Measurements from ENCODE around the gene ARF1.
A peak's percentile ranks its signal among the peaks of the same experiment; 100 is the strongest.

The ARF1 gene

DNA sequence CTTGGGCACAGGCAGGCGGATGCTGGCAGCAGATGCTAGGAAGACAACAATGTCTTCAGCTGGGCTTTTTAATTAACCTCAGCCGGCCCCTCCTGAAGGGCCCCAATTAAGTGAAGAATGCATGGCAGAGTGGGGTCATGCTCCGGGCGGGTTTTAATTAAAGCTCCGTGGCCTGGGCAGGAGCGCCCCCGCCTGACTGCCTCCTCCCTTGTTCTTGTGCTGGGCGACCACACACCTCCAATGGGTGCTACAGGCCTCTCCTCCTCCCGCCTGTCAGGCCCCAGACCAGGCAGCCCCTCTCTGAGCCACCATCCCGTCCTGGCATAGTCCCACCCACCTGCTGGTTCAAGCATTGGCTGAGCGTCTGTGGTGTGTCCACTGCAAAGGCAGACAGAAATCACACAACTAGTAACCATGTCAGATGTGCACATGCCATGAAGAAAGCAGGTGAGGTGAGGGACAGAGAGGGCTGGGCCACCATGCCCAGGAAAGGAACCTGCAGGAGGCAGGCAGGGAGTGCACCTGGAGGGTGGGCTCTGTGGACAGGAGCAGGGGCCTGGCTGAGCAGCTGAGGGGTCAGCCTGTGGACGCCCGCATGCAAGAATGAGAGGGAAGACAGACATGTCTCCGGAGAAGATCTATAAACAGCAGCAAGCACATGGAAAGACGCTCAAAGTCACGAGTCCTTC, 8.5 kb upstream of the ARF1 start:
- ATAC-seq = no peak
- Mint-ChIP-seq H3K27ac (no peak overlapping the region), H3K4me1 (peaks cover 16% of the 10 kb centered on the region), H3K27me3 (no peaks in the 10 kb centered on the region), H3K4me3 (no peak overlapping the region), H3K9me3 (no peaks in the 10 kb centered on the region)
- no peak for DNase-seq

DNA sequence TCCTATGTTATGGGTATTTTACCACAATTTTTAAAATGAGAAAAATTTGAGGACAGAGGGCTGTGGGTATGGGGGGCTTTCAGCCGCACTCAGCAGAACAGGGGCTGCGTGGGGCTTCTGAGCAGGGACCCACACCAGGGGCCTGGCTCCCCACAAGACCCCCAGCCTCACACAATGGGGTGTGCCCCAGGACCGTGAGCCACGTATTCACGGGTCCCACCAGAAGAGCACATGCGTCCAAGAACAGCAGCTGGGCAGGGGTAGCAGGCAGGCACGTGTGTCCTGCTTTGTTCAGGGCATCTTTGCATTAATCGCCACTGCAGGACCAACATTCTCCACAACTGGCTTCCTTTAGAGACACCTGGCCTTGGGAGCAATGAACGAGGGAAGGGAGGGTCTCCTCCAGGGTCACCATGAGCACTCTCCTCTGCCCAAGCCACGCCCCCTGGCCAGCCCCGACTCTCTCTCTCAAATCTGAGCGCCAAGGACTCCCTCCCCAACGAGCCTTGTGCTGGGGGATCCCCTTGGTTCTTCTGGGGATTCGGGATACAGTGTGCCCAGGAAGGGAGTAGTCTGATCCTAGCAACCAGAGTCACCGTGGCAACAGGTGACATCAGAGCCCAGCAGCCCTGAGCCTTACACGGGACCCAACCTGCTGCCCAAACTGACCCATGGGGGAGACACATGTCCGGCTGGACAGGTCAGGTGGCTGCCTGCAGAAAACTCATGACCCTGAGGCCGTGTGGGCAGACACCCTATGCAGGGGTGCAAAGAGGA, 7.4 kb upstream of the ARF1 start:
- ATAC-seq = no peak
- Mint-ChIP-seq H3K27me3 (no peaks in the 10 kb centered on the region), H3K27ac (no peak overlapping the region), H3K4me3 (no peak overlapping the region), H3K9me3 (no peaks in the 10 kb centered on the region), H3K4me1 (peaks cover 27% of the 10 kb centered on the region)
- DNase-seq = no peak

DNA sequence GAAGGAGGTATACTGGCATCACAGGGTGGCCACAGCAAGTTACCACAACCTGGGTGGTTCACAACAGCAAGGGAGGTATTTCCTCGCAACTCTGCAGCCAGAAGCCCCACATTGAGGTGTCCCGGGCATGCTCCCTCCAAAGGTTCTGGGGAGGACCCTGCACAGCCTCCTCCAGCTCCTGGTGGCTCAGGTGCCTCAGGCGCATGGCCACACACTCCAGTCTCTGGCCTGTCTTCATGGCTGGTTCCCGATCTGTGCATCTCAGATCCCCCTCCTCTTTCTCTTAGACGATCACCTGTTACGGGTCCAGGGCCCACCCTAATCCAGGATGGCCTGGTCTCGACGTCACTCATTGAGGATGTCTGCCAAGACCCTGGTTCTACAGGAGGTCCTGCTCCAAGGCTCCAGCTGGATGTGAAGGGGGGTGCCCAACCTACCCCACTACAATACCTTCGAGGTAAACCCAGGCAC, 6.7 kb upstream of the ARF1 start:
- DNase-seq (no peak), ATAC-seq (no peak)
- no peaks in the 10 kb centered on the region for H3K9me3 Mint-ChIP-seq
- H3K27ac Mint-ChIP-seq = no peak overlapping the region
- H3K27me3 Mint-ChIP-seq = no peaks in the 10 kb centered on the region
- peaks cover 30% of the 10 kb centered on the region for H3K4me1 Mint-ChIP-seq
- H3K4me3 Mint-ChIP-seq = no peak overlapping the region

DNA sequence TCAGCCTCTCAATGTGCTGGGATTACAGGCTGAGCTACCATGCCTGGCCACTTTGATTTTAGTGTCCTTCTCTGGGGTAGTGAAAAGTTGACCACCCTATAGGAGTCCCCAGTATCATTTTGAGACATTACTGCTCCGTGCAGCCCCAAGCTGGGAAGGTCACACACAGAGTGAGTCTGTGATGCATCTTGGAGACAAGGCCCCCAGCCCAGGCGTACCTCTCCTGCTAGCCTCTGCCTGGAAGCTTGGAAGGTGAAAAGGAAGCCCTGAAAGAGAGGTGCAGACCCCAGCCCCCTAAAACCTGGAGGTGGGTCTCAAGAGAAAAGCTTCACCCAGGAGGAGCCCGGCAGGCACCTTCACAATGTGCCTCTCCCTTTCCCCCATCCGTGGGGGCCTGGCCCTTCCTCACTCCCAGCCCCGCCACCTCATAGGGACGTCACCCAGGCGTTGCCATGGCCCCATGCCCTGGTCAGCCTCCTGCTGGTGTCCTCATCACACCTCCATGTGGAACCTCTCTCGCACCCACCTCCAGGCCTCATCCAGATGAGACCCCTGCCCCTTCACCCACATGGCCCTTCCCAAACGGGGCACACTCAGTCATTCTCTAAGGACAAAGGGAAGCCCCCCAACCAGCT, 5.6 kb upstream of the ARF1 start:
- Mint-ChIP-seq H3K27me3 (no peaks in the 10 kb centered on the region), H3K27ac (peak overlapping the region in 1 of 2 donors; percentile 7), H3K4me1 (peaks cover 40% of the 10 kb centered on the region), H3K4me3 (no peak overlapping the region), H3K9me3 (no peaks in the 10 kb centered on the region)
- DNase-seq (no peak), ATAC-seq (no peak)

DNA sequence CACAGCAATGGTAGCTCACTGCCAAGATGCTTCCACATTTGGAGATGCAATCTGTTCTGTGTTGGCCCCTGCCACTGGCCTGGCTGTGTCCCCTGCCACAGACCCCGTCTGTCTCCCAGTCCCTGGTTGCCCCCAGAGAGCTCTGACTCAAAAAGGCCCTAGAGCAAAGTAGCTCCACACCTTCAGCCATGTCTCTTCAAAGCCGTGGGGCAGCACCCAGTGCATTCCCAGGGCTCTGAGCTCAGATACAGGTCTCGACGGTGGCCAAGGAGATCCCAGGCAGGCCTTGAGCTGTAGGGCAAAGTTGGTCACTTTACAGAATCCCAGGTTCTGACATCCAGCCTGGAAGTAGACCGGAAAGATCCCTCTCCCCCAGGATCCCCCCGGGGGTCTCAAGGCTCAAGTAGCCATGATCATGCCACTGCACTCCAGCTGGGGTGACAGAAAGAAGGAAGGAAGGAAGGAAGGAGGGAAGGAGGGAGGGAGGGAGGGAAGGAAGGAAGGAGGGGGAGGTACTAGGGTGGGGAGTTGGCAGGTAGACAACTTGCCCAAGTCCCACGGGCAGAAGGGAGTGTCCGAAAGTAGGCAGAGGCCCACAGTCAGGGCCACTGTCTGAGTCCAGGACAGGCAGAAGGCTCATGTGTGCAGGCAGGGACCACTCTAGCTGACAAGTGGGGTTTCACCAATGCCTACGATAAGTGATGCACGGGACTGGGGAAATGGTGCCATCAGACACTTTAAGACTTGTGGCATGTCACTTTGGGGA, 4.8 kb upstream of the ARF1 start:
- ATAC-seq = no peak
- no peak for DNase-seq
- Mint-ChIP-seq H3K4me1 (peaks cover 41% of the 10 kb centered on the region), H3K27me3 (no peaks in the 10 kb centered on the region), H3K9me3 (no peaks in the 10 kb centered on the region), H3K4me3 (no peak overlapping the region), H3K27ac (no peak overlapping the region)

DNA sequence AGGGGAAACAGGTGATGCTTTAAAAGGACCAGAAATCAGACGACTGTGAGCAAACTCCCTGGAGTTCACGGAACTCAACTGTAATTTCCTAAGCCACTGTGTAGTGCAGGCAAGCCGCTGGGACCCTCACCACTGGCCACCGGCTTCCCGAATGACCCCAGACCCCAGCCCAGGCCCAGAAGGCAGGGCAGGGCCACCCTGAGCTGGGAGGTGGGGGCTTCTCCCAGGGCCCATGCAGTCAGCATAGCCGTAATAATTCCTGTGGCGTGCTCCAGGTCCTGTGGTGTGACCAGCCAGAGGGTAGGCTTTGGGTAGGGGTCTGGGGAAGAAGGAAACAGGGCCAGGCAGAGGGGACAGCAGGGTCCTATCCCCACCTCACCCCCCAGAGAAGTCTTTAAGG, 3.5 kb upstream of the ARF1 start:
- H3K27ac Mint-ChIP-seq = no peak overlapping the region
- no peak overlapping the region for H3K4me3 Mint-ChIP-seq
- no peak for ATAC-seq
- H3K4me1 Mint-ChIP-seq = peaks cover 49% of the 10 kb centered on the region
- H3K9me3 Mint-ChIP-seq = no peaks in the 10 kb centered on the region
- H3K27me3 Mint-ChIP-seq = no peaks in the 10 kb centered on the region
- DNase-seq = no peak

DNA sequence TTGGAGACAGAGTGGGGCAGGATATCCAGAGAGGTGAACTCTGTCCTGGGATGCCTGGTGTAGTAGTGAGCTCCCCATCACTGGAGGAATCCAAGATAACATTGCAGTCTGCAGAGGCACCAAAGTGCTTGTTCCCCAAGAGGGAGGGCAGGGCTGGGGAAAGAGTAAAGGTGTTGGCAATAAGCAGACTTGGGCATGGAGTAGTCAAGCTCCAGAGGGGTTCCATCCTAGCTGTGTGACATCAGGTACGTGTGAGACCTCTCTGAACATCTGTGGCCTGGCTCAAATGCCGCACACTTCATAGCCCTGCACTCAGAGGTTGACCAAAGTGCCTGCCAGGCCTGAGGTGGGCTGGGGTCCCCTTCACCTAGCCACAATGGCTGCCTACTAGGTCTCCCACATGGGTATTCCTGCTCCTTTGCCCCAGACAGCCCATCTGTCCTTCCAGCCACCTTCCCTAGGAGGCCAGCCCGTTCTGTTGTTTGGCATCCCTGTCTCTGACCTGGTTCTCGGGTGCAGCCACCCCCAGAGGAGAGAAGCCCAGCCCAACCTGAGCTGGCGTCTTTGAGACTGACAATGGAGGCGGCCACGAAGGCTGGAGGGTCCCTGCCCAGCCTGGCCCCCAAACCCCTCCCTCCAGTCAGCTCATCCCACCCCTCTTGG, 2.8 kb upstream of the ARF1 start:
- ATAC-seq (no peak), DNase-seq (no peak)
- H3K4me1 Mint-ChIP-seq = peaks cover 56% of the 10 kb centered on the region
- H3K9me3 Mint-ChIP-seq = no peaks in the 10 kb centered on the region
- peak overlapping the region in 1 of 2 donors; percentile 39 for H3K4me3 Mint-ChIP-seq
- no peaks in the 10 kb centered on the region for H3K27me3 Mint-ChIP-seq
- peak overlapping the region in 1 of 2 donors; percentile 76 for H3K27ac Mint-ChIP-seq

DNA sequence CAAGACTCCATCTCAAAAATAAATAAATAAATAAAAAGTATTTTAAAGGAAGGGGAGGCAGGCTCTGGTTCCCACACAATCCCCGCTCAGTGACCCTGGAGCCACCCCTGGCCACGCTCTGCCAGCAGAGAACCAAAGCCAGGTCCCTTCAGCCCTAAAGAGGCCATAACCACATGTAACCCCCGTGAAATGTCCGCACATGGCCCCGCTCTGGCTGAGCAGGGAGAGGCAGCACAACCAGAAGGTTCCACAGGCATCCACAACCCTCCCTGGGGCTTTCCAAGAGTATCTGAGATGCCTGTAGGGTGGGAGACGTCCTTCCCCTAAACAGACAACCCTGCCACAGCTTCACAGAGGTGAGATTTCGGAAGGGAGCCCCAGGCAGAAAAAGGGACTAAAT, 1.4 kb upstream of the ARF1 start:
- no peak for ATAC-seq
- H3K27ac Mint-ChIP-seq = peak overlapping the region; percentile 82 to 87

DNA sequence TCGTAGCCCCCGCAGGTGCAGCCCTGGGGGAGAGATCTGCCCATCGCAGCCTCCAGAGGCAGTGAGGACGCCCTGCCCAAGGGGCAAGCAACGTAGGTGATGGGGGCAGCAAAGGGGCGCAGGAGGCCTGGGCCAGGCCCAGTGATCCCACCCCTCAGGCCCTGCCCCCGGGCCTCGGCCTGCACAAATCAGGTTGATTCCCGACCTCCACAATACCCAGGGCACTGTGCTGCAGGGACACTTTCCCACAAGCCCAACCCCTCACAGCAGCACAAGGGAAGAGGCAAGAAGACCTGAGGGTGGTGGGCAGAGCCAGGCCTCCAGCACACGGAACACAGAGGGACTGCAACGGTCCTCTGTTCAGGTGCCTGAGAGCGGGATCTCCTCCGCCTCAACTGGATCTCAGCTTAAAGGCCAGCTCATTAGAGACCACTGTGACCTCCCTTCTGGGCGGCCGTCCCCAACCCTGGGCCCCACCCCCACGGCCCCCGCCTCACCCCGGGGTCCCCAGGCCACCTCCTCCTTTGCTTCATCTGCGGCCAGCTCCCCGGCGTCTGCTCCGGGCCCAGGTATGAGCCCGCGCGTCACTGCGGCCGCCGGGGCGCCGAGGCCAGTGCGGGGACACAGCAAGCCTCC, 812 bp upstream of the ARF1 start:
- Mint-ChIP-seq H3K27me3 (no peaks in the 10 kb centered on the region), H3K27ac (peak overlapping the region; percentile 90 to 93), H3K9me3 (no peaks in the 10 kb centered on the region), H3K4me3 (peak overlapping the region; percentile 92), H3K4me1 (peaks cover 75% of the 10 kb centered on the region)
- DNase-seq (no peak), ATAC-seq (peak; percentile 42)

More for the DNA sequence above, 1.4 kb upstream of the ARF1 start:
- Mint-ChIP-seq H3K9me3 (no peaks in the 10 kb centered on the region), H3K4me1 (peaks cover 70% of the 10 kb centered on the region), H3K27me3 (no peaks in the 10 kb centered on the region), H3K4me3 (peak overlapping the region; percentile 92)
- no peak for DNase-seq

DNA sequence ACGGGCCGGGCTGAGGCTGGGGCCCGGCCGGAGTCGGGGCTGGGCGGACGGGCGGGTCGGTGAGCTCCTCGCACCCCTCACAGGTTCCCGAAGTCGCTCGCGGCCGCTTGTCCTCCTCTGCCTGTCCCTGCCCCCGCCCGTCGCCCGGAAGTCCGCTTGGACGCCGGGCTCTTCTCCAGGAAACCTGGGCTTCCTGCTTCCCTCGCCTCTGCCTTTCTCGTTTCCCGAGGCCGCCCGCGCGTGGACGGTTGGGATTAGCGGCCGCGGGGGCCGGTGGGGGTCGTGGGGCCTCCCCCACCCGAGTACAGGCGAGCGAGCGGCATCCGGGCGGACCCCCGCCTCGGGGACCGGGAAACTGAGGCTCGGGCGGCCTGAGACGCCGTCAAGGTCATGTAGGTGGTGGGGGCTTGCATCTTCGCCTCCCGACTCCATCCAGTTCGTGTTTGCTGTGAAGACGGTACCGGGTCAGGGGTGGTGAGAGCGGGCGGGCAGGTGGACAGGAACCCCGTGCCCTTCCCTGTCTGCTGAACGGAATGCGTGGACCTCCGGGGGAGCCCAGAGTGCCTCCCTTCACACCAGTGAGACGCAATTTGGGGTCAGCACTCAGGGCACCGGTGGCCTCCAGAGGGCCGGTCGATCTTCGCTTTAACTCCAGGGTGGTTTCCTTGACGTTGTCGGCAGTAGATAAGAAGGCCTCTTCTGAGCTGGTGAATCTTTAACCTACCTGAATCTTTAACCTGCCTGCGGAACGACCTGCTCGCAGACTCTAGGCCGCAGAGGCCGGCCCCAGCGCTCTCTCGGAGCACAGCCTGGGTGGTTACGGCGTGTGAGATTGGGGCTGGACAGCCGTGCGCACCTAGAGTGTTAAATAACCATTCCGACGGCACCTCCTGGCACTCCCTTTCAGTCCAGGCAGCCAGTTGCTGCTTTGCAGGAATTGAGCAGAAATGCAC, 686 bp downstream of the ARF1 start:
- Mint-ChIP-seq H3K27me3 (no peaks in the 10 kb centered on the region), H3K9me3 (no peaks in the 10 kb centered on the region), H3K4me3 (peak overlapping the region; percentile 92 to 95), H3K4me1 (peaks cover 80% of the 10 kb centered on the region), H3K27ac (peak overlapping the region; percentile 97 to 99)
- peak; percentile 41 for ATAC-seq
- DNase-seq = peak in 1 of 2 donors; percentile 28

DNA sequence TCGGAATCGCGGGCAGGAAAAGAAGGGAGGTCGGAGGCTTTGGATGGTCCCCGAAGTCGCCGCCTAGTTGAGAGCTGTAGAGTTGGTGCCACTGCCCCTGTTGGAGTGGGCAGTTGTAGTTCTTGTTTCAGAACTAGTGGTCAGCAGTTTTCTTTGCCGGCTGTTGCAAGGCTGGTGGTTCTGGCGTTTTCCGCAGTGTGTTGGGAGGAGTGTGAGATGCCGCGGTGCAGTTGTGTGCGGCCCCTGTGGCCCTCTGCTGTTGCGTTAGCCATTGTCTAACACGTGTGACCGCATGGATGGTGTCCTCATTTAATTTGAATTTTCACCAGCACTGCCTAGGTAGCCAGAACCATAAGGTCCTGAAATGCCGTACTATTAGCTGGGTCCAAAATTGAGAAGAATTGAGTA, 1.4 kb downstream of the ARF1 start:
- H3K27ac Mint-ChIP-seq = peak overlapping the region; percentile 97 to 99
- H3K4me1 Mint-ChIP-seq = peaks cover 83% of the 10 kb centered on the region
- no peaks in the 10 kb centered on the region for H3K27me3 Mint-ChIP-seq
- ATAC-seq (no peak), DNase-seq (no peak)
- H3K9me3 Mint-ChIP-seq = no peaks in the 10 kb centered on the region
- peak overlapping the region; percentile 92 to 95 for H3K4me3 Mint-ChIP-seq

DNA sequence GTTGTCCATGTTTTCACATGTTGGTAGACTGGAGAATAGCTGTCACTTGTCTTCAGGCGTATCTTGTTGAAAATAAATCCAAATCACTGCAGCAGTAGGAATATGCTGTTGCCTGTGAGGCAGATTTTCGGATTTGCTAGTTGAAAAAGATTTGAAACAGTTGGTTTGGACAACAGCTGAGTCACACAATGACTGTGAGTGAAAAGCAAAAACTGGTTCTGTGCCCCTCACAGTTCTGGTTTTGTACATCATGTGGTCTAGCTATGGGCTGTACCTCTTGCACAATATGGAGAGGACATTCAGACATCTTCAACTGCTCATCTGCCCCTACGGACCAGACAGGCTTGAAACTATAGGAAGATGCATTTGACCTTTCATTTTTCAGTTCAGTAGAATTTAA, 1.8 kb downstream of the ARF1 start:
- no peak for DNase-seq
- H3K4me1 Mint-ChIP-seq = peaks cover 83% of the 10 kb centered on the region
- H3K4me3 Mint-ChIP-seq = peak overlapping the region; percentile 92 to 95
- H3K27ac Mint-ChIP-seq = peak overlapping the region; percentile 97 to 99
- H3K27me3 Mint-ChIP-seq = no peaks in the 10 kb centered on the region
- ATAC-seq = no peak
- no peaks in the 10 kb centered on the region for H3K9me3 Mint-ChIP-seq

DNA sequence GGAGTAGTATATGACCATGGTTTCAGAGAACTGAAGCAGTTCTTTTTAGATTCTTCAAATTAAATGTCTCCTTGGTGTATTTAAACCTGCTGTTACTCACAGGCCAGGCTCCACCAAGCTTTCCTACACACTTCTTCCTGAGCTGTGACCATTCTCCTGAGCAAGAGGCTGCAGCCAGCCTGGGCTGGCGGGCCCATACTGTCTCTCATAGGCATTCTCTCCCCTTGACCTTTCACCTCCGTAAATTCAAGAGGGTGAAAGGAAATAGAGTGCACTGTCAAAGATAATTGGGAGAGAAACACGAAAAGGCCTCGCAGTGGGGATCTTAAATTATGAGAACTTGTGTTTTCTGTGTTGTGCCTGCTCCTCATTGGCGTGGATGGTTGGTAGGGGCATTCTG, 2.3 kb downstream of the ARF1 start:
- Mint-ChIP-seq H3K4me3 (peak overlapping the region; percentile 92 to 95), H3K27ac (peak overlapping the region in 1 of 2 donors; percentile 93)
- no peak for ATAC-seq

More for the DNA sequence above, 2.3 kb downstream of the ARF1 start:
- Mint-ChIP-seq H3K27me3 (no peaks in the 10 kb centered on the region), H3K4me1 (peaks cover 83% of the 10 kb centered on the region), H3K9me3 (no peaks in the 10 kb centered on the region)
- no peak for DNase-seq
